AG10803 (cell line): ENCODE measurements around the gene FAM81A.

Experiments used
- DNase-seq: peaks from one replicate; pipeline ENCODE4 v3.0.0; 2010; ENCODE audit warnings: low read depth
- H3K4me3 ChIP-seq: 2 replicates; pipeline ENCODE4 v1.5.1; 2011; ENCODE audit warnings: mild to moderate bottlenecking, low read length, control low read depth
- TF ChIP-seq, protein P1 (sequence below): conservative IDR thresholded peaks from 2 replicates; pipeline ENCODE4 v1.5.1; 2011; ENCODE audit warnings: mild to moderate bottlenecking, low read length, control low read depth, inconsistent platforms

FAM81A gene

DNA sequence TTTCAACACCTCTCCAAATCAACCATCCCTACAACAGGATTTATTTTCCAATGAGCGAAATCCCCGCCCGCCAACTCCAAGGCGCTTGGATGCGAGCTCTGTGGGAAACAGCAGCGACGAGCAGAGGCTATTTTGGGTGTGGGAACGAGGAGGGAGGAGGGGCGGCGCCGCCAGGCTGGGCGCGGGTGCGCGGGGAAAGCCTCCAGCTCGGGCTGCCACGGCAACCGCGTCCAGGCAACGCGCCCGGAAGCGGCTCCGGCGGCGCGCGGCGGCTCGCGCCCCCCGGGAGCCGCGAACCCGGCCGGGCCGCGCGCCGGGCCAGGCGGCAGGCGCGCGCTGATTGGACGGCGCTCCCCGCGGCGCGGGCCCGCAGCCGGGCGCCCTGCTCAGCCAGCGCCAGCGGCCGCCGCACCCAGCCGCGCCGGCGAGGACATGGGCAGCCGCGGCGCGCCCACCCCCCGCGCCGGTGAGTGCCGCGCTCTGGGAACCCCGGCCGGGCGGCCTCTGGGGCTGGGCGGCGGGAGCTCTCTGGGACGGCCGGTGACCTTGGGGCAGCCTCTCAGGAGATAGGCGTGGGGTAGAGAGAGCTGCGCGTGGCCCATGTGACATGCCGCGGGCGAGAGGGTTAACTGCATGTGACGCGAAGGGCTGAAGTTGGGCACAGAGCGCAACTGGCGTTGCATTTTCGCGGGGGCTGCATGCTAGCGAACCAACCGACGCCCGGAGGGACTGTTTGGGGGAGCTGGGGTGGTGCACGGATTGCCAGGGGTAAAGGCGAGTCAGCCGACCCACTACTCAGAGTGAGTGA lies at the start of gene FAM81A:
Gene FAM81A, plus strand, starts transcription at position 370 of the 808 bp plus-strand sequence. CDS start 20,441 bp downstream, outside the sequence.
- peak; percentile 48 for DNase-seq
- H3K4me3 ChIP-seq = peak within 1 kb of the TSS; percentile 62
- TF ChIP-seq, protein P1, sequence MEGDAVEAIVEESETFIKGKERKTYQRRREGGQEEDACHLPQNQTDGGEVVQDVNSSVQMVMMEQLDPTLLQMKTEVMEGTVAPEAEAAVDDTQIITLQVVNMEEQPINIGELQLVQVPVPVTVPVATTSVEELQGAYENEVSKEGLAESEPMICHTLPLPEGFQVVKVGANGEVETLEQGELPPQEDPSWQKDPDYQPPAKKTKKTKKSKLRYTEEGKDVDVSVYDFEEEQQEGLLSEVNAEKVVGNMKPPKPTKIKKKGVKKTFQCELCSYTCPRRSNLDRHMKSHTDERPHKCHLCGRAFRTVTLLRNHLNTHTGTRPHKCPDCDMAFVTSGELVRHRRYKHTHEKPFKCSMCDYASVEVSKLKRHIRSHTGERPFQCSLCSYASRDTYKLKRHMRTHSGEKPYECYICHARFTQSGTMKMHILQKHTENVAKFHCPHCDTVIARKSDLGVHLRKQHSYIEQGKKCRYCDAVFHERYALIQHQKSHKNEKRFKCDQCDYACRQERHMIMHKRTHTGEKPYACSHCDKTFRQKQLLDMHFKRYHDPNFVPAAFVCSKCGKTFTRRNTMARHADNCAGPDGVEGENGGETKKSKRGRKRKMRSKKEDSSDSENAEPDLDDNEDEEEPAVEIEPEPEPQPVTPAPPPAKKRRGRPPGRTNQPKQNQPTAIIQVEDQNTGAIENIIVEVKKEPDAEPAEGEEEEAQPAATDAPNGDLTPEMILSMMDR = no peak

- DNase-seq = peak; percentile 46
- H3K4me3 ChIP-seq = no peak overlapping the region
- TF ChIP-seq, protein P1 = no peak
Measured at GRCh38 chr15:59388670-59389069, 49.3 kb upstream of the FAM81A start.

DNA sequence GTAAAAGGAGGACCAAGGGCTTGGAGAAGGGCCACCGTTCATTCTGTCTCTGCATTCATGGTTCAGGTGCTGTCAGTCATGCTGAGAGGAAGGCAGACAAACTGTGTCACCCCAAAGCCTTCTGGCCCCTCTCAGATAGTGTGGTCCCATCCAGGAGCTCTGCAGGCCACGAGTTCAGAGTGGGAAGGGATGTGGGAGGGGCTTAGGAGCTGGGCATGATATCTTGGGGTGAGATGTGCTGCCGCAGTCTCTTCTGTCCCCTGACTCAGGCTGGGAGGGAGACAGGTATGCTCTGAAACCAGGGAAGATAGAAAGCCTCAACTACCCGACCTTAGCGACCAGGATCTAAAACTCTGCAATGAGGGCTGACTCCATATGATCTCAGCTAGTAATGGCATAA lies 45.7 kb upstream of the FAM81A start:
- TF ChIP-seq, protein P1 = no peak
- DNase-seq = no peak

GRCh38 chr15:59394166-59394661 lies 43.8 kb upstream of the FAM81A start:
- DNase-seq = no peak
- TF ChIP-seq, protein P1 = no peak
- no peak overlapping the region for H3K4me3 ChIP-seq

More for the DNA sequence above, 45.7 kb upstream of the FAM81A start:
- no peak overlapping the region for H3K4me3 ChIP-seq

DNA sequence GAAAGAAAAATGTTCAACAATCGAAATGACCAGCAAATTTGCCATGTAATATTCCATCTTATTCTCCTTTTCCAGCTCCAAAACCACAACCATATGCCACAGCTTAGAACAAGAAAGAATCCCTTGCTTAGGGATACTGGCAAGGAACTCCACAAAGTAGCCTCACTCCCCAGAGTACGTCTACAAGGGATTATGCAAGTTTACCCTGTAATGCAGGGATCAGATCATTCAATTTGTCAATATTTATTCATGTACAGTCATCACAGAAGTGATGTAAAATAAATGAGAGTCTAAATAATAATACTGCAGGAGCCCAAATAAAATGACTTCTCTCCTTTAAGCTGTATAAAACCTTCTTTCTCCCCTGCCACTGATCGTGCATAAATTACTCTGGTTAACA lies 41.8 kb upstream of the FAM81A start:
- TF ChIP-seq, protein P1 = no peak
- H3K4me3 ChIP-seq = no peak overlapping the region
- no peak for DNase-seq

- no peak overlapping the region for H3K4me3 ChIP-seq
- TF ChIP-seq, protein P1 = no peak
- no peak for DNase-seq
Measured at GRCh38 chr15:59396679-59397078, 41.3 kb upstream of the FAM81A start.

GRCh38 chr15:59398220-59398619 lies 39.8 kb upstream of the FAM81A start:
- H3K4me3 ChIP-seq = no peak overlapping the region
- TF ChIP-seq, protein P1 = no peak
- no peak for DNase-seq
